Right atrium auricular region (tissue), 2 donors: ENCODE data around the gene GJB3. TPM values are rescaled to one million over a fixed set of nuclear protein-coding genes. Genes with fewer than 3 reads are reported as not detected.

ENCODE experiments used
- DNase-seq: peaks from one replicate; pipeline ENCODE4 v3.0.0-alpha.2; 2019; ENCODE audit warnings: low spot score
- H3K27ac ChIP-seq, 2 donors: fragments of 200-600 bp; sonication (generic); 1 replicate in 1 of 2; 2 replicates in 1 of 2; pipeline ENCODE4 v1.5.1; 2016 to 2019
- H3K27me3 ChIP-seq, 2 donors: fragments of 200-600 bp; sonication (generic); one replicate each; pipeline versions ENCODE4 v1.5.1 to v1.6.0; 2017 to 2019
- H3K36me3 ChIP-seq: fragments of 200-600 bp; sonication (generic); one replicate; pipeline ENCODE4 v1.5.1; 2016
- H3K4me1 ChIP-seq, 2 donors: fragments of 200-600 bp; sonication (generic); one replicate each; pipeline versions ENCODE4 v1.5.1 to v1.6.0; 2017 to 2019
- H3K4me3 ChIP-seq, 2 donors: fragments of 200-600 bp; sonication (generic); 1 replicate in 1 of 2; 2 replicates in 1 of 2; pipeline ENCODE4 v1.5.1; 2017 to 2019; ENCODE audit warnings: mild to moderate bottlenecking in 1 of 2, moderate library complexity in 1 of 2
- H3K9me3 ChIP-seq, 2 donors: fragments of 200-600 bp; sonication (generic); one replicate each; pipeline ENCODE4 v1.5.1; 2019
- total RNA-seq, 2 donors: library from RNA; depleted of rRNA; stranded (reverse); fragments of >200 nt; gene quantifications; one replicate each; pipeline ENCODE4 v1.1.0, GENCODE V29; 2016
- TF ChIP-seq, protein P1 (sequence below), 2 donors: fragments of 200-600 bp; sonication (generic); IDR thresholded peaks; one replicate each; pipeline ENCODE4 v1.5.1; 2019; ENCODE audit warnings: antibody characterized with exemption in 2 of 2

The GJB3 gene
- total RNA-seq, 2 donors from 2014 or later, result 0.28 TPM; not detected in 1

DNA sequence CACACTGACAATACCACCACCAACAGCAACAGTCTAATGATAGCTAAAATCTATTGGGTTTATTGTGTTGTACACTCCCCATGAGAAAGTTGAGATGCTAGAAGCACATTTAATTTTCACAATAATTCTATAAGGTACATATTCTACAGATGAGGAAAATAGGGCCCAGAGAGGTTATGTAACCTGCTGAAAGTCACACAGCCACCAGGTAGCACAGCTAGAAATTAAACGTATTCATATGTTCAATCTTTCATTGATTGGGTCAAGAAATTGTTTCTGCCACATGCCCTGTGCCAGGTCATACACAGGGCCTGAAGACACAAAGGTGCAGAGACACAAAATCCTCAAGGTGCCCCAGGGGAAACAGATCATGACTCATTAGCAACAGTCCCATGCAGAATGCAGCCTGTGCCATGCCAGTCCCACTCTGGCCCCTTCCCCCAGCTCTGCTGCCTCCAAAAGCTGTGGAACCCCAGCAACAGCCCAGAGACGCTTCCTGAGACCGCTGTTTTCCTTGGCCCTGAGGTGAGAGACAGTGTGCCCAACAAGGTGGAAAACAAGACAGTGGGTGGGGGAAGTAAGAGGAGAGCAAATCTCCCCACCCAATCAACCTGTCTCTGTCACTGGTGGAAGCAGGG is 43.9 kb downstream of the GJB3 start:
- no peak overlapping the region for H3K4me3 ChIP-seq
- no peaks in the 10 kb centered on the region for H3K27me3 ChIP-seq
- H3K4me1 ChIP-seq, result peaks cover 0 to 10% of the 10 kb centered on the region in 2 donors
- DNase-seq, result no peak
- no peaks in the 10 kb centered on the region for H3K36me3 ChIP-seq
- H3K9me3 ChIP-seq, result peaks cover 0 to 4% of the 10 kb centered on the region in 2 donors
- TF ChIP-seq, protein P1, sequence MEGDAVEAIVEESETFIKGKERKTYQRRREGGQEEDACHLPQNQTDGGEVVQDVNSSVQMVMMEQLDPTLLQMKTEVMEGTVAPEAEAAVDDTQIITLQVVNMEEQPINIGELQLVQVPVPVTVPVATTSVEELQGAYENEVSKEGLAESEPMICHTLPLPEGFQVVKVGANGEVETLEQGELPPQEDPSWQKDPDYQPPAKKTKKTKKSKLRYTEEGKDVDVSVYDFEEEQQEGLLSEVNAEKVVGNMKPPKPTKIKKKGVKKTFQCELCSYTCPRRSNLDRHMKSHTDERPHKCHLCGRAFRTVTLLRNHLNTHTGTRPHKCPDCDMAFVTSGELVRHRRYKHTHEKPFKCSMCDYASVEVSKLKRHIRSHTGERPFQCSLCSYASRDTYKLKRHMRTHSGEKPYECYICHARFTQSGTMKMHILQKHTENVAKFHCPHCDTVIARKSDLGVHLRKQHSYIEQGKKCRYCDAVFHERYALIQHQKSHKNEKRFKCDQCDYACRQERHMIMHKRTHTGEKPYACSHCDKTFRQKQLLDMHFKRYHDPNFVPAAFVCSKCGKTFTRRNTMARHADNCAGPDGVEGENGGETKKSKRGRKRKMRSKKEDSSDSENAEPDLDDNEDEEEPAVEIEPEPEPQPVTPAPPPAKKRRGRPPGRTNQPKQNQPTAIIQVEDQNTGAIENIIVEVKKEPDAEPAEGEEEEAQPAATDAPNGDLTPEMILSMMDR (IDR thresholded peaks at IDR 0.05), result no peak
- no peak overlapping the region for H3K27ac ChIP-seq

DNA sequence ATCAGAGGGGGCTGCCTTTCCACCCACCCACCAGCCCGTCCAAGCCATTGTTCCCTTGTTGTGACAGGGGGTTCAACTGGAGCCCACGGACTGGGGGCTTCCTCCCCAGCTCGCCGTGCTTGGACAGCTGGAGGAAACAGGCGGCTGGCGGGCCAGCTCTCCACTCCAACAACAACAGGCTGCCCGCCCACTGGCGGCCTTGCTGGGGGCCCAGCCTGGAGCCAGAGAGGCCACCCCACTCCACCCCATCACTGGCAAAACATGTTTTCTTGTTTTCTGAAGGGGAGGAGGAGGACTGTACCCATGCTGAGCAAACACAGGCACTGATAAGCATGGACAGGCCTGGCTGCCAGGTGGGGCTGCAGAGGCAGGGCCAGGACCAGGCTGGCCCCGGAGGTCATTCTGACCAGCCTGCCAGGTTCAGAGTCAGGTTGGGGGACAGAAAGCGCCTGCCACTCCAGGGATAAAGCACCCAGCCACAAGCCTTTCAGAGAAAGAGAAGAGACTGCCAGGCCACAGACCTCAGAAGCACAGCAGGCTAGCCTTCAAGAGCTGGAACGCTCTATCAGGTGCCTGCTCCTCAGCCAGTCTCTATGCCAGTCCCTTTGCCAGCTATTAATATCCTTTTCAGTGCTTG is 44.6 kb downstream of the GJB3 start:
- Histone ChIP-seq H3K27me3 (no peaks in the 10 kb centered on the region), H3K36me3 (no peaks in the 10 kb centered on the region), H3K9me3 (peaks cover 0 to 4% of the 10 kb centered on the region in 2 donors), H3K4me1 (peaks cover 0 to 10% of the 10 kb centered on the region in 2 donors), H3K27ac (no peak overlapping the region), H3K4me3 (no peak overlapping the region)
- TF ChIP-seq, protein P1 (IDR thresholded peaks at IDR 0.05), result no peak
- no peak for DNase-seq

DNA sequence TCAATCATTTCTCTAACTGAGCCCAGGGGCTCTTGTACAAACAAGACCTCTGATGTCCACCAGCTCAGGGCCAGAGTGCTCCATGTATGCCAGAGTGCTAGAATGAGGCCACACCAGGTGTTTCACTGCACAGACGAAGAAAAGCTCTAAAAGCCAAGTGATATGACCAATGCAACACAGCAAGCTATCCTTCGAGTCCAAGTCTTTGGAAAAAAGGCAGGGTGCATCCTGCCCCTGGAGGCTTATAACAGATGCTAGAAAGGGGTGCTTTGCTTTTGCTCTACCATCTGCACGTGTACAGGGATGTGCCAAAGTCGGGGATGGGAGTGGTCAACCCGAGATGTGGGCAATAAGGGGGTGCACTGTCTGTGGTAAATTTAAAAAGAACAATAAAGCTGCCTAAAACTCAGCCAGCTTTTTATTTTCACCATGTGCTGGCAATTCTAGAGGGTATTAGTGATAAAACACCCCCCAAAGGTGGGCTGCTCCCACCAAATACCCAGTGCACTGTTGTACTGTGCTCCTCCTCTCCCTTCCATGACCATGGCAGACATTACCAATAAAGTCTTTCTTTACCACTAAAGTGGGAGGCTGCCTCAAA is 46.4 kb downstream of the GJB3 start:
- peaks cover 0 to 15% of the 10 kb centered on the region in 2 donors for H3K4me1 ChIP-seq
- H3K9me3 ChIP-seq, result peaks cover 0 to 4% of the 10 kb centered on the region in 2 donors
- no peaks in the 10 kb centered on the region for H3K27me3 ChIP-seq
- no peak overlapping the region for H3K27ac ChIP-seq
- no peak overlapping the region for H3K4me3 ChIP-seq
- TF ChIP-seq, protein P1 (IDR thresholded peaks at IDR 0.05), result no peak
- H3K36me3 ChIP-seq, result no peaks in the 10 kb centered on the region
- no peak for DNase-seq

DNA sequence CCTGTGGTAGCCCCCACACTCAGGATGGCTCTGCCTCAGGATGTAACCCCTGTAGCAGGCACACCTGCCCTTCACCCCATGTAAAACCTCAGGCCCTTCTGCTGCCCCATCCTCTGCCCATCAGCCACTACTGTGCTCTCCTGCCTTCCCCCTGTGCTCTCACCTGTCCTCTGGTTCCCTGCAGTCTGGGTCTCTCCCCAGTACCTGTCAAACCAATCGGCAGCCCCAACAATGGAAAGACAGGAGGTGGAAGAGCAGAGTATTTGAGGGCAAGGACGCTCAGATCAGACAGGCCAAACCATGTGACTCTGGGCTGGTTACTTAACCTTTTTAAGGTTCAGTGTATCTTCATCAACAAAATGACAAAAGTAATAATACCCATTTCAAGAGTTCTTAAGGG is 47.6 kb downstream of the GJB3 start:
- no peak overlapping the region for H3K4me3 ChIP-seq
- H3K27me3 ChIP-seq, result no peaks in the 10 kb centered on the region
- peaks cover 0 to 15% of the 10 kb centered on the region in 2 donors for H3K4me1 ChIP-seq
- TF ChIP-seq, protein P1 (IDR thresholded peaks at IDR 0.05), result no peak
- no peak overlapping the region for H3K27ac ChIP-seq
- DNase-seq, result no peak
- peaks cover 0 to 4% of the 10 kb centered on the region in 2 donors for H3K9me3 ChIP-seq
- H3K36me3 ChIP-seq, result no peaks in the 10 kb centered on the region

DNA sequence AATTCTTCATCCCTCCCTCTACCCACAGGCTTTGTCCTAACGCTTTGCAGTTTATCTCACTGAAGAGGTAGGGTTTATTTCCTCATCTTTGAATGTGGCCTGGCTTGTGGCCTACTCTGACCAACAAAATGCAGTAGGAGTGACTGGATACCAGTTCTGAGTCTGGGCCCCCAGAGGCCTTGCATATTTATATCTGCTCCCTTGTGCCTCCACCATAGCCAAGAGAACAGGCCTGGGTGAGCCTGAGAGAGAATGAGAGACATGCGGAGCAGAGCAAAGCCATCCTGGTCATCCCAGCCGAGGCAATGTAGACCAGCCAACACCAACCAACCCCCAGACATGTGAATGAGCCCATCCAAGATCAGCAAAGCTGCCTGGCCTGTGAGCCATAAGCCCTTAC is 48.2 kb downstream of the GJB3 start:
- TF ChIP-seq, protein P1 (IDR thresholded peaks at IDR 0.05), result no peak
- Histone ChIP-seq H3K9me3 (no peaks in the 10 kb centered on the region), H3K4me1 (peaks cover 0 to 15% of the 10 kb centered on the region in 2 donors), H3K36me3 (no peaks in the 10 kb centered on the region), H3K4me3 (no peak overlapping the region), H3K27ac (no peak overlapping the region), H3K27me3 (no peaks in the 10 kb centered on the region)
- DNase-seq, result no peak
